HEK293 (cell line): ENCODE results near the gene IFI27L2.

ENCODE experiments used
- CTCF ChIA-PET: fragments of 350-600 bp; formaldehyde crosslinking; extraction: SDS; loops from one replicate; lab custom pipeline; 2021; ENCODE audit warnings: antibody characterized with exemption; lab: Yijun Ruan, JAX
- POLR2A ChIA-PET: fragments of 300-600 bp; formaldehyde crosslinking; extraction: SDS; loops from one replicate; lab custom pipeline; 2020; ENCODE audit warnings: antibody characterized with exemption, inconsistent platforms; lab: Yijun Ruan, JAX
- H3K27ac ChIP-seq: fragments of 200-500 bp; sonication (Bioruptor generic); 2 replicates; pipeline ENCODE4 v1.5.1; 2014; ENCODE audit warnings: low read depth, low read length, control low read depth, inconsistent platforms; ENCODE audit errors: extremely low read depth
- H3K36me3 ChIP-seq, 2 experiments: fragments of 200-500 bp in 1 of 2; sonication (Bioruptor generic) in 1 of 2; 1 replicate in 1 of 2; 2 replicates in 1 of 2; pipeline ENCODE4 v1.5.1; 2014 to 2017; ENCODE audit warnings: inconsistent platforms in 2 of 2, low read length in 2 of 2; ENCODE audit not compliant: control insufficient read depth in 2 of 2, insufficient read depth in 1 of 2
- H3K4me1 ChIP-seq: fragments of 200-500 bp; sonication (Bioruptor generic); 2 replicates; pipeline ENCODE4 v1.5.1; 2014; ENCODE audit warnings: mild to moderate bottlenecking, low read length, inconsistent platforms; ENCODE audit not compliant: control insufficient read depth, insufficient read depth
- H3K4me3 ChIP-seq: 2 replicates; pipeline ENCODE4 v1.5.1; 2011; ENCODE audit warnings: low read depth, mild to moderate bottlenecking, control low read depth, low read length, moderate library complexity
- H3K9me3 ChIP-seq: fragments of 200-500 bp; sonication (Bioruptor generic); 2 replicates; pipeline ENCODE4 v1.5.1; 2014; ENCODE audit warnings: low read depth, low read length, inconsistent platforms; ENCODE audit not compliant: control insufficient read depth, insufficient read depth
- BCL11A ChIP-seq: fragments of 450-650 bp; formaldehyde crosslinking; IDR thresholded peaks from 2 replicates; pipeline ENCODE4 v1.5.1; 2016; ENCODE audit warnings: low read depth, missing biosample characterization, missing genetic modification characterization
- KLF16 ChIP-seq: fragments of 450-650 bp; formaldehyde crosslinking; IDR thresholded peaks from 2 replicates; pipeline ENCODE4 v1.5.1; 2017; ENCODE audit warnings: missing biosample characterization, missing genetic modification characterization
- SP2 ChIP-seq: fragments of 450-650 bp; formaldehyde crosslinking; IDR thresholded peaks from 2 replicates; pipeline ENCODE4 v1.5.1; 2016; ENCODE audit warnings: missing biosample characterization, missing genetic modification characterization
- ZBTB1 ChIP-seq: fragments of 450-650 bp; formaldehyde crosslinking; IDR thresholded peaks from 2 replicates; pipeline ENCODE4 v1.5.1; 2016; ENCODE audit warnings: missing biosample characterization, missing genetic modification characterization
- ZEB2 ChIP-seq: fragments of 450-650 bp; formaldehyde crosslinking; IDR thresholded peaks from 2 replicates; pipeline ENCODE4 v1.5.1; 2016; ENCODE audit warnings: missing biosample characterization, missing genetic modification characterization
- ZFP69B ChIP-seq: fragments of 450-650 bp; formaldehyde crosslinking; IDR thresholded peaks from 2 replicates; pipeline ENCODE4 v1.5.1; 2016; ENCODE audit warnings: missing biosample characterization, missing genetic modification characterization
- ZNF121 ChIP-seq: fragments of 450-650 bp; formaldehyde crosslinking; IDR thresholded peaks from 2 replicates; pipeline ENCODE4 v1.5.1; 2016; ENCODE audit warnings: missing biosample characterization, missing genetic modification characterization
- ZNF350 ChIP-seq: fragments of 450-650 bp; formaldehyde crosslinking; IDR thresholded peaks from 2 replicates; pipeline ENCODE4 v1.5.0; 2017; ENCODE audit warnings: missing biosample characterization, mild to moderate bottlenecking, missing genetic modification characterization
- ZNF394 ChIP-seq: fragments of 450-650 bp; formaldehyde crosslinking; IDR thresholded peaks from 2 replicates; pipeline ENCODE4 v1.5.1; 2016; ENCODE audit warnings: missing biosample characterization, missing genetic modification characterization, mild to moderate bottlenecking, moderate library complexity, borderline replicate concordance
- ZNF433 ChIP-seq: fragments of 450-650 bp; formaldehyde crosslinking; IDR thresholded peaks from 2 replicates; pipeline ENCODE4 v1.5.1; 2016; ENCODE audit warnings: missing biosample characterization, missing genetic modification characterization, low read depth
- ZNF48 ChIP-seq: fragments of 450-650 bp; formaldehyde crosslinking; IDR thresholded peaks from 2 replicates; pipeline ENCODE4 v1.5.1; 2016; ENCODE audit warnings: missing biosample characterization, missing genetic modification characterization
- ZNF514 ChIP-seq: fragments of 450-650 bp; formaldehyde crosslinking; IDR thresholded peaks from 2 replicates; pipeline ENCODE4 v1.5.1; 2016; ENCODE audit warnings: missing biosample characterization, missing genetic modification characterization
- ZNF555 ChIP-seq: fragments of 450-650 bp; formaldehyde crosslinking; conservative IDR thresholded peaks from 2 replicates; pipeline ENCODE4 v1.5.1; 2017; ENCODE audit warnings: missing biosample characterization, mild to moderate bottlenecking, missing genetic modification characterization, inconsistent platforms
- ZNF623 ChIP-seq: fragments of 450-650 bp; formaldehyde crosslinking; IDR thresholded peaks from 2 replicates; pipeline ENCODE4 v1.5.1; 2016; ENCODE audit warnings: missing biosample characterization, missing genetic modification characterization
- ZNF776 ChIP-seq: fragments of 450-650 bp; formaldehyde crosslinking; IDR thresholded peaks from 2 replicates; pipeline ENCODE4 v1.5.0; 2017; ENCODE audit warnings: missing biosample characterization, missing genetic modification characterization, borderline replicate concordance
- ZNF785 ChIP-seq: fragments of 450-650 bp; formaldehyde crosslinking; IDR thresholded peaks from 2 replicates; pipeline ENCODE4 v1.5.1; 2016; ENCODE audit warnings: missing biosample characterization, missing genetic modification characterization
- ZNF837 ChIP-seq: fragments of 450-650 bp; formaldehyde crosslinking; IDR thresholded peaks from 2 replicates; pipeline ENCODE4 v1.5.1; 2016; ENCODE audit warnings: missing biosample characterization, missing genetic modification characterization
- ZSCAN16 ChIP-seq: fragments of 450-650 bp; formaldehyde crosslinking; IDR thresholded peaks from 2 replicates; pipeline ENCODE4 v1.5.1; 2016; ENCODE audit warnings: missing biosample characterization, missing genetic modification characterization
- ZSCAN30 ChIP-seq: fragments of 450-650 bp; IDR thresholded peaks from 2 replicates; pipeline ENCODE4 v1.5.1; 2018; ENCODE audit warnings: missing biosample characterization, mild to moderate bottlenecking, missing genetic modification characterization, moderate library complexity
- TF ChIP-seq, protein P1 (sequence below): fragments of 450-650 bp; formaldehyde crosslinking; IDR thresholded peaks from 2 replicates; pipeline ENCODE4 v1.5.1; 2017; ENCODE audit warnings: missing biosample characterization, missing genetic modification characterization
- TF ChIP-seq, protein P2 (sequence below): fragments of 450-650 bp; formaldehyde crosslinking; IDR thresholded peaks from 2 replicates; pipeline ENCODE4 v1.5.1; 2016; ENCODE audit warnings: missing biosample characterization, missing genetic modification characterization
- TF ChIP-seq, protein P3 (sequence below): fragments of 450-650 bp; IDR thresholded peaks from 2 replicates; pipeline ENCODE4 v1.5.1; 2018; ENCODE audit warnings: missing biosample characterization, mild to moderate bottlenecking, missing genetic modification characterization
- TF ChIP-seq, protein P4 (sequence below): fragments of 450-650 bp; formaldehyde crosslinking; IDR thresholded peaks from 2 replicates; pipeline ENCODE4 v1.5.1; 2016; ENCODE audit warnings: missing biosample characterization, missing genetic modification characterization

IFI27L2 gene

DNA sequence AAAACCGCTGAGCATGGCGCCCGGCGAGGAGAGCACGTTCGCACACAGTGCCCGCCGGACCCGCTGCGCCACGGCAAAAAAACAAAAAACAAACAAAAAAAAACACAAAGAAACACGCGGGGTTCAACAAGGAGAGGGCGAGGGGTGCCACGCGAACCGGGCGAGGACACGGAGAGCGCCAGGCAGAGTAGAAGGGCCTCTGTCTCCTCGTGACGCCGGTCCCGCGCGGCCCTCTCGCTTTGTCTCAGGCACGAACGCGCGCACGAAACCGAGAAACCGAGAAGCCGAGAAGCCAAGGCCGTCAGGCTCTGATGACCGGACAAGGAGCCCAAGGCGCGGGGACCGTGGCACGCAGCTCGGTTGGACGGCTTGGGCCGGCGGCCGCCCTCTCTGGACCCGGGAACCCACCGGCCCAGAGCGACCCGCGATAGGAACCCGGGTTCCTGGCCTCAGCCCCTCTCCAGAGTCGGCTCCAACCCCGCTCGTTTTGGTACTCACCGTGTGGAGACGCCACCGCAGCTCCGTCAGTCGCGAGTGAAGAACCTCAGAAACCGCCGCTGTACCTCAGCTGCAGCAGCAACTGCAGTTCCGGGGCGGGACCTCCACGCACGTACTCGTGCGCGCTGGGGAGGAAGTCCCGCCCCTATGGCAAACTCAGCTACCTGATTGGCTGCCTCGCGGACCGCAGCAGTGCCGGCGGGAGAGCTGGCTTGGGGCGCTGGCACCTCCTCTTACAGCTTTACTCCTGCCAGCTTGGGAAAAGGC, 48.6 kb downstream of the IFI27L2 start, which contains the start of the genes DDX24 and IFI27L1 (continued):
- TF ChIP-seq, protein P1, sequence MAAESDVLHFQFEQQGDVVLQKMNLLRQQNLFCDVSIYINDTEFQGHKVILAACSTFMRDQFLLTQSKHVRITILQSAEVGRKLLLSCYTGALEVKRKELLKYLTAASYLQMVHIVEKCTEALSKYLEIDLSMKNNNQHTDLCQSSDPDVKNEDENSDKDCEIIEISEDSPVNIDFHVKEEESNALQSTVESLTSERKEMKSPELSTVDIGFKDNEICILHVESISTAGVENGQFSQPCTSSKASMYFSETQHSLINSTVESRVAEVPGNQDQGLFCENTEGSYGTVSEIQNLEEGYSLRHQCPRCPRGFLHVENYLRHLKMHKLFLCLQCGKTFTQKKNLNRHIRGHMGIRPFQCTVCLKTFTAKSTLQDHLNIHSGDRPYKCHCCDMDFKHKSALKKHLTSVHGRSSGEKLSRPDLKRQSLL, result no peak
- TF ChIP-seq ZNF433 (tag by site-specific recombination), result no peak
- peak; percentile 93 for TF ChIP-seq SP2
- 0 out of 2 replicates have a peak, but pooled peaks have one; percentile 25 for TF ChIP-seq ZSCAN16 (tag by site-specific recombination)
- TF ChIP-seq ZNF623 (tag by site-specific recombination), result no peak
- TF ChIP-seq, protein P2, sequence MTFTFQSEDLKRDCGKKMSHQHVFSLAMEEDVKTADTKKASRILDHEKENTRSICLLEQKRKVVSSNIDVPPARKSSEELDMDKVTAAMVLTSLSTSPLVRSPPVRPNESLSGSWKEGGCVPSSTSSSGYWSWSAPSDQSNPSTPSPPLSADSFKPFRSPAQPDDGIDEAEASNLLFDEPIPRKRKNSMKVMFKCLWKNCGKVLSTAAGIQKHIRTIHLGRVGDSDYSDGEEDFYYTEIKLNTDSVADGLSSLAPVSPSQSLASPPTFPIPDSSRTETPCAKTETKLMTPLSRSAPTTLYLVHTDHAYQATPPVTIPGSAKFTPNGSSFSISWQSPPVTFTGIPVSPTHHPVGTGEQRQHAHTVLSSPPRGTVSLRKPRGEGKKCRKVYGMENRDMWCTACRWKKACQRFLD (tag by site-specific recombination), result no peak
- TF ChIP-seq ZNF350 (tag by site-specific recombination), result no peak

DNA sequence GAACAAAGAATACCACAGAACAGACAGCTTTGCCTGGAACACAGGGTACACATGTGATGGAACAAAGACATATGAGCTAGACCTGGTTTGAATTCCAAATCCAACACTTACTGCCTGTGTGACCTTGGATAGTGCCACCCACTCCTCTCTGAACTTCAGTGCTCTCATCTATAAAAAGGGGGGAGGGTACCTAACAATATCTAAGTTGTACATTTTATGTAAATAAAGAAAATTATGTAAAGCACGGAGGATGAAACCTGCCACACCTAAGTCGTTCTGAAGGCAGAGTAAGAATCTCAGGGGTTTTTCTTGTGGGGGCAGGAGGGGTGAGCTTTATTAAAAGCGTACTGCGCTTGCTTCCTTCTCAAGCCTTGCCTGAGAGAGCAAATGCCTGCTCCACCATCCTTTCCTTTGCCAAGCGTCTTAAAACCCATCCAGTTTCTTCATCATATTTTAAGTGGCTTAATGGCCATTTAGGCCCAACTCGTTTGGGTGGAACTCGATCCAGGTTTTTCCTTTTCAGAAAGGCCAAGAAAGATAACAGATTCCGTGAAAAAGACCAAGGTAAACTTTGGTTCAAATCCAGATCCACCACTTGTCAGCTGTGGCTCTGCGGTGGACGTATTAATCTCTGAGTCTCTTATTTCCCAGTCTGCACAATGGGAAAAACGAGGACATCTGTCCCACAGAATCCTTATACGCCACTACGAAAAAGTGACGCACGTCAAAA, 49.3 kb downstream of the IFI27L2 start:
- POLR2A ChIA-PET, result interaction anchor here (1.1 to 3.4 kb wide), 4 partner anchors 14 to 182 kb away, joined by 3 to 25 read pairs (median 8); partner anchors contain the start of gene IFI27L2
- Histone ChIP-seq H3K4me1 (peaks cover 4% of the 10 kb centered on the region; the same call in 1 of the 2 replicates), H3K4me3 (peak overlapping the region; percentile 91), H3K36me3 (peaks cover 3 to 43% of the 10 kb centered on the region in 2 experiments; a peak in 2 of 3 replicates), H3K27ac (peak overlapping the region; percentile 82; the same call in 1 of the 2 replicates), H3K9me3 (no peaks in the 10 kb centered on the region)
- no peak for TF ChIP-seq BCL11A (tag by site-specific recombination)
- TF ChIP-seq, protein P3, sequence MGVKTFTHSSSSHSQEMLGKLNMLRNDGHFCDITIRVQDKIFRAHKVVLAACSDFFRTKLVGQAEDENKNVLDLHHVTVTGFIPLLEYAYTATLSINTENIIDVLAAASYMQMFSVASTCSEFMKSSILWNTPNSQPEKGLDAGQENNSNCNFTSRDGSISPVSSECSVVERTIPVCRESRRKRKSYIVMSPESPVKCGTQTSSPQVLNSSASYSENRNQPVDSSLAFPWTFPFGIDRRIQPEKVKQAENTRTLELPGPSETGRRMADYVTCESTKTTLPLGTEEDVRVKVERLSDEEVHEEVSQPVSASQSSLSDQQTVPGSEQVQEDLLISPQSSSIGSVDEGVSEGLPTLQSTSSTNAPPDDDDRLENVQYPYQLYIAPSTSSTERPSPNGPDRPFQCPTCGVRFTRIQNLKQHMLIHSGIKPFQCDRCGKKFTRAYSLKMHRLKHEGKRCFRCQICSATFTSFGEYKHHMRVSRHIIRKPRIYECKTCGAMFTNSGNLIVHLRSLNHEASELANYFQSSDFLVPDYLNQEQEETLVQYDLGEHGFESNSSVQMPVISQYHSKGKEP (tag by site-specific recombination), result no peak
- TF ChIP-seq ZNF514 (tag by site-specific recombination), result no peak
- no peak for TF ChIP-seq ZNF394
- no peak for TF ChIP-seq ZEB2 (tag by site-specific recombination)
- no peak for TF ChIP-seq ZNF48
- TF ChIP-seq ZFP69B (tag by site-specific recombination), result no peak
- TF ChIP-seq ZSCAN30 (tag by site-specific recombination), result no peak
- TF ChIP-seq, protein P4, sequence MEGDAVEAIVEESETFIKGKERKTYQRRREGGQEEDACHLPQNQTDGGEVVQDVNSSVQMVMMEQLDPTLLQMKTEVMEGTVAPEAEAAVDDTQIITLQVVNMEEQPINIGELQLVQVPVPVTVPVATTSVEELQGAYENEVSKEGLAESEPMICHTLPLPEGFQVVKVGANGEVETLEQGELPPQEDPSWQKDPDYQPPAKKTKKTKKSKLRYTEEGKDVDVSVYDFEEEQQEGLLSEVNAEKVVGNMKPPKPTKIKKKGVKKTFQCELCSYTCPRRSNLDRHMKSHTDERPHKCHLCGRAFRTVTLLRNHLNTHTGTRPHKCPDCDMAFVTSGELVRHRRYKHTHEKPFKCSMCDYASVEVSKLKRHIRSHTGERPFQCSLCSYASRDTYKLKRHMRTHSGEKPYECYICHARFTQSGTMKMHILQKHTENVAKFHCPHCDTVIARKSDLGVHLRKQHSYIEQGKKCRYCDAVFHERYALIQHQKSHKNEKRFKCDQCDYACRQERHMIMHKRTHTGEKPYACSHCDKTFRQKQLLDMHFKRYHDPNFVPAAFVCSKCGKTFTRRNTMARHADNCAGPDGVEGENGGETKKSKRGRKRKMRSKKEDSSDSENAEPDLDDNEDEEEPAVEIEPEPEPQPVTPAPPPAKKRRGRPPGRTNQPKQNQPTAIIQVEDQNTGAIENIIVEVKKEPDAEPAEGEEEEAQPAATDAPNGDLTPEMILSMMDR (tag by site-specific recombination), result no peak
- TF ChIP-seq ZNF785 (tag by site-specific recombination), result no peak
- no peak for TF ChIP-seq ZNF555 (tag by site-specific recombination)
- TF ChIP-seq KLF16 (tag by site-specific recombination), result no peak
- no peak for TF ChIP-seq ZNF121 (tag by site-specific recombination)
- no peak for TF ChIP-seq ZBTB1 (tag by site-specific recombination)
- no peak for TF ChIP-seq ZNF776 (tag by site-specific recombination)
- TF ChIP-seq ZNF837, result no peak
- CTCF ChIA-PET, result interaction anchor here (1.8 to 2.2 kb wide), 2 partner anchors 43 to 56 kb away, joined by 7 to 14 read pairs; no protein-coding TSS in a partner anchor
